Endodermal cell (in vitro differentiated cells): ENCODE data around the gene FZD10. TPM values are rescaled to one million over a fixed set of nuclear protein-coding genes. Genes with fewer than 3 reads are reported as not detected.

Experiments
- DNase-seq: peaks from one replicate; pipeline ENCODE4 v3.0.0-alpha.2; 2017
- H3K27ac ChIP-seq: 2 replicates; pipeline ENCODE4 v1.5.1; 2013; ENCODE audit warnings: mild to moderate bottlenecking, low read depth, low read length, moderate library complexity
- H3K27me3 ChIP-seq: 2 replicates; pipeline ENCODE4 v1.6.1; 2013; ENCODE audit warnings: mild to moderate bottlenecking, low read length, moderate library complexity; ENCODE audit not compliant: insufficient read depth, control insufficient read depth, poor library complexity, severe bottlenecking
- H3K36me3 ChIP-seq: 2 replicates; pipeline ENCODE4 v1.7.0; 2013; ENCODE audit warnings: mild to moderate bottlenecking, low read length, moderate library complexity; ENCODE audit not compliant: control insufficient read depth, insufficient read depth
- H3K4me1 ChIP-seq: one replicate; pipeline ENCODE4 v1.7.0; 2013; ENCODE audit warnings: low read length; ENCODE audit not compliant: control insufficient read depth, insufficient read depth
- H3K4me3 ChIP-seq: 2 replicates; pipeline ENCODE4 v1.5.1; 2013; ENCODE audit warnings: mild to moderate bottlenecking, low read length, moderate library complexity
- H3K9ac ChIP-seq: 2 replicates; pipeline ENCODE4 v1.6.1; 2013; ENCODE audit warnings: mild to moderate bottlenecking, low read length, moderate library complexity; ENCODE audit not compliant: poor library complexity, severe bottlenecking; ENCODE audit errors: extremely low read depth
- H3K9me3 ChIP-seq: 2 replicates; pipeline ENCODE4 v1.6.1; 2013; ENCODE audit warnings: mild to moderate bottlenecking, low read length, moderate library complexity; ENCODE audit not compliant: control insufficient read depth
- H3K27ac Mint-ChIP-seq: 2 replicates; pipeline ENCODE4 v1.8.0; 2020; ENCODE audit warnings: mixed read lengths
- H3K27me3 Mint-ChIP-seq: 2 replicates; pipeline ENCODE4 v1.8.0; 2021; ENCODE audit warnings: mild to moderate bottlenecking, mixed read lengths; ENCODE audit not compliant: insufficient read depth
- H3K36me3 Mint-ChIP-seq: 2 replicates; pipeline ENCODE4 v1.8.0; 2020; ENCODE audit warnings: low read depth, mixed read lengths
- H3K4me1 Mint-ChIP-seq: 2 replicates; pipeline ENCODE4 v1.8.0; 2020; ENCODE audit warnings: mixed read lengths
- H3K4me3 Mint-ChIP-seq: 2 replicates; pipeline ENCODE4 v1.8.0; 2020; ENCODE audit warnings: mild to moderate bottlenecking, moderate library complexity, mixed read lengths
- H3K9me3 Mint-ChIP-seq: 2 replicates; pipeline ENCODE4 v1.8.0; 2020; ENCODE audit warnings: mild to moderate bottlenecking, mixed read lengths
- WGBS, 2 experiments: methylation state at CpG; one replicate each; pipeline versions ENCODE4 v1.1.5 to v1.1.7; 2013; ENCODE audit warnings: missing lambda C conversion rate in 2 of 2, mixed read lengths in 1 of 2; ENCODE audit not compliant: insufficient coverage in 1 of 2, insufficient read length in 1 of 2; 5-methylcytosine and 5-hydroxymethylcytosine counted together
- total RNA-seq, 2 donors: library from RNA; stranded (reverse); fragmentation: NEBNext Ultra II Directional in 1 of 2; extraction: Animal tissue kit (Norgen Biotek cat#: 25700) in 1 of 2; gene quantifications; 2 replicates in 1 of 2; 3 replicates in 1 of 2; pipeline ENCODE4 v1.2.1, GENCODE V29; 2021
- TF ChIP-seq, protein P1 (sequence below): fragments of 200-600 bp; sonication (generic); conservative IDR thresholded peaks from 2 replicates; pipeline ENCODE4 v1.5.0; 2021; ENCODE audit warnings: antibody characterized with exemption, mild to moderate bottlenecking

The FZD10 gene
- total RNA-seq, 2 donors from 2014 or later, result 0.18 TPM; not detected in 1

- H3K36me3 Mint-ChIP-seq, result no peaks in the 10 kb centered on the region
- H3K4me3 Mint-ChIP-seq, result no peak overlapping the region
- Histone ChIP-seq H3K27me3 (peaks cover 21% of the 10 kb centered on the region), H3K4me1 (no peaks in the 10 kb centered on the region), H3K9ac (no peak overlapping the region), H3K4me3 (no peak overlapping the region), H3K9me3 (no peaks in the 10 kb centered on the region), H3K27ac (no peak overlapping the region), H3K36me3 (no peaks in the 10 kb centered on the region)
- no peak overlapping the region for H3K27ac Mint-ChIP-seq
- no peak for DNase-seq
- H3K27me3 Mint-ChIP-seq, result peaks cover 59% of the 10 kb centered on the region
- no peaks in the 10 kb centered on the region for H3K9me3 Mint-ChIP-seq
- TF ChIP-seq, protein P1, sequence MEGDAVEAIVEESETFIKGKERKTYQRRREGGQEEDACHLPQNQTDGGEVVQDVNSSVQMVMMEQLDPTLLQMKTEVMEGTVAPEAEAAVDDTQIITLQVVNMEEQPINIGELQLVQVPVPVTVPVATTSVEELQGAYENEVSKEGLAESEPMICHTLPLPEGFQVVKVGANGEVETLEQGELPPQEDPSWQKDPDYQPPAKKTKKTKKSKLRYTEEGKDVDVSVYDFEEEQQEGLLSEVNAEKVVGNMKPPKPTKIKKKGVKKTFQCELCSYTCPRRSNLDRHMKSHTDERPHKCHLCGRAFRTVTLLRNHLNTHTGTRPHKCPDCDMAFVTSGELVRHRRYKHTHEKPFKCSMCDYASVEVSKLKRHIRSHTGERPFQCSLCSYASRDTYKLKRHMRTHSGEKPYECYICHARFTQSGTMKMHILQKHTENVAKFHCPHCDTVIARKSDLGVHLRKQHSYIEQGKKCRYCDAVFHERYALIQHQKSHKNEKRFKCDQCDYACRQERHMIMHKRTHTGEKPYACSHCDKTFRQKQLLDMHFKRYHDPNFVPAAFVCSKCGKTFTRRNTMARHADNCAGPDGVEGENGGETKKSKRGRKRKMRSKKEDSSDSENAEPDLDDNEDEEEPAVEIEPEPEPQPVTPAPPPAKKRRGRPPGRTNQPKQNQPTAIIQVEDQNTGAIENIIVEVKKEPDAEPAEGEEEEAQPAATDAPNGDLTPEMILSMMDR, result no peak
- 92 to 100% methylated on average over 1 to 6 of the region's 6 CpGs for WGBS, 2 experiments
- peaks cover 4% of the 10 kb centered on the region for H3K4me1 Mint-ChIP-seq
Measured at GRCh38 chr12:130118181-130118580, 44.1 kb upstream of the FZD10 start.

DNA sequence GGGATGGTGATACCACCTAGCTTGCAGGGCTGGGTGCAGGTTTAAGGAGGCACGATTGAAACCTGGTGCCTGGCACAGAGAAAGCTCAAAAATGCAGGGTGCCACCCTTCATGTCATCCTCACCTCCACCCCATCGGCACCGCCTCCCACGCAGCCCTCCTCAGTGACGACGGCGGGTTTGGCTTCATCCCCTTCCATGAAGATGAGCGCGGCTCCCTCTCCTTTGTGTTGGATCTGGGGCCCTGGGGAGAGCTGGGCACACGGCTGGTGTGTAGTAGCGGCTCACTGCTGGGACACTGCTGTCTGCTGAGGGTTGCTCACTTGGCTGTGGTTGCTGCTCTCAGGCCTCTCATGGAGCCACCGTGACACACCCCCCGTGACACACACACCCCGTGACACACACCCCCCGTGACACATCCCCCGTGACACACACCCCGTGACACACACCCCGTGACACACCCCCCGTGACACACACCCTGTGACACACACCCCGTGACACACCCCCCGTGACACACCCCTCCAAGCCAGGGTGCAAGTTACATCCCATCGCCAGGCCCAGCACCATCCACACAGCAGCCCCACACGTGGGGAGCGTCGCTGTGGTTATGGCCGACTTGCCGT is 42.9 kb upstream of the FZD10 start:
- no peak overlapping the region for H3K27ac Mint-ChIP-seq
- TF ChIP-seq, protein P1, result no peak
- peaks cover 56% of the 10 kb centered on the region for H3K27me3 Mint-ChIP-seq

GRCh38 chr12:130120012-130120805 is 42.1 kb upstream of the FZD10 start:
- peaks cover 4% of the 10 kb centered on the region for H3K4me1 Mint-ChIP-seq
- H3K27ac Mint-ChIP-seq, result no peak overlapping the region
- peaks cover 56% of the 10 kb centered on the region for H3K27me3 Mint-ChIP-seq
- TF ChIP-seq, protein P1, result no peak
- H3K36me3 Mint-ChIP-seq, result no peaks in the 10 kb centered on the region
- no peaks in the 10 kb centered on the region for H3K9me3 ChIP-seq
- H3K4me3 ChIP-seq, result no peak overlapping the region
- peaks cover 15% of the 10 kb centered on the region for H3K27me3 ChIP-seq
- H3K9ac ChIP-seq, result no peak overlapping the region
- no peak overlapping the region for H3K4me3 Mint-ChIP-seq
- no peak for DNase-seq
- H3K36me3 ChIP-seq, result no peaks in the 10 kb centered on the region
- no peaks in the 10 kb centered on the region for H3K9me3 Mint-ChIP-seq
- no peak overlapping the region for H3K27ac ChIP-seq
- WGBS, 2 experiments, result 81 to 84% methylated on average over 8 to 31 of the region's 31 CpGs
- no peaks in the 10 kb centered on the region for H3K4me1 ChIP-seq

More for the DNA sequence above, 42.9 kb upstream of the FZD10 start:
- H3K27me3 ChIP-seq, result peaks cover 15% of the 10 kb centered on the region
- no peaks in the 10 kb centered on the region for H3K9me3 ChIP-seq
- H3K9ac ChIP-seq, result no peak overlapping the region
- no peak for DNase-seq
- H3K27ac ChIP-seq, result no peak overlapping the region
- WGBS, 2 experiments, result 84 to 92% methylated on average over 3 to 22 of the region's 27 CpGs
- no peak overlapping the region for H3K4me3 ChIP-seq
- Mint-ChIP-seq H3K9me3 (no peaks in the 10 kb centered on the region), H3K36me3 (no peaks in the 10 kb centered on the region), H3K4me1 (peaks cover 4% of the 10 kb centered on the region), H3K4me3 (no peak overlapping the region)
- no peaks in the 10 kb centered on the region for H3K4me1 ChIP-seq
- H3K36me3 ChIP-seq, result no peaks in the 10 kb centered on the region
